PFSK-1 (cell line): ENCODE measurements around the gene LDLRAD4.

ENCODE experiments used
- FOXP2 ChIP-seq: optimal IDR thresholded peaks from 2 replicates; pipeline ENCODE3; 2011; ENCODE audit warnings: borderline replicate concordance, control low read depth, inconsistent platforms; ENCODE audit not compliant: insufficient read depth; ENCODE audit errors: extremely low read length, extremely low read depth
- POLR2AphosphoS5 ChIP-seq: IDR thresholded peaks from 2 replicates; pipeline ENCODE4 v1.6.1; 2012; ENCODE audit warnings: low read depth, mild to moderate bottlenecking, control low read depth, low read length, moderate library complexity
- REST ChIP-seq, 2 experiments: IDR thresholded peaks; 2 replicates each; pipeline versions ENCODE4 v1.6.1 to v1.8.0; 2011 to 2012; ENCODE audit warnings: low read depth in 2 of 2, low read length in 2 of 2, control low read depth in 1 of 2, inconsistent platforms in 1 of 2, mild to moderate bottlenecking in 1 of 2, moderate library complexity in 1 of 2; ENCODE audit not compliant: insufficient read depth in 1 of 2
- SIN3A ChIP-seq: IDR thresholded peaks from 2 replicates; pipeline ENCODE4 v1.6.1; 2012; ENCODE audit warnings: mild to moderate bottlenecking, low read length, moderate library complexity, borderline replicate concordance; ENCODE audit not compliant: insufficient read depth
- TAF1 ChIP-seq: IDR thresholded peaks from 2 replicates; pipeline ENCODE4 v1.6.1; 2012; ENCODE audit warnings: low read length, control low read depth, borderline replicate concordance; ENCODE audit not compliant: insufficient read depth

LDLRAD4 gene

GRCh38 chr18:13543144-13543543, 324.6 kb downstream of the LDLRAD4 start:
- TF ChIP-seq REST (IDR thresholded peaks at IDR 0.05; ENCODE audit: insufficient read depth in 1 of 2, low read depth in 2 of 2, low read length in 2 of 2) (no peak), FOXP2 (no peak), SIN3A (no peak), TAF1 (no peak), POLR2AphosphoS5 (no peak)

GRCh38 chr18:13543811-13544732, 325.5 kb downstream of the LDLRAD4 start:
- TF ChIP-seq SIN3A = no peak
- TF ChIP-seq REST (IDR thresholded peaks at IDR 0.05; ENCODE audit: insufficient read depth in 1 of 2, low read depth in 2 of 2, low read length in 2 of 2) = no peak
- TF ChIP-seq POLR2AphosphoS5 = no peak
- TF ChIP-seq FOXP2 = no peak
- TF ChIP-seq TAF1 = no peak

- no peak for TF ChIP-seq SIN3A
- TF ChIP-seq FOXP2 = no peak
- TF ChIP-seq TAF1 = no peak
- no peak for TF ChIP-seq REST (IDR thresholded peaks at IDR 0.05; ENCODE audit: insufficient read depth in 1 of 2, low read depth in 2 of 2, low read length in 2 of 2)
- no peak for TF ChIP-seq POLR2AphosphoS5
Measured at GRCh38 chr18:13544953-13545352, 326.4 kb downstream of the LDLRAD4 start.

- TF ChIP-seq FOXP2 (no peak), REST (IDR thresholded peaks at IDR 0.05; ENCODE audit: insufficient read depth in 1 of 2, low read depth in 2 of 2, low read length in 2 of 2) (no peak), POLR2AphosphoS5 (no peak), SIN3A (no peak), TAF1 (no peak)
Measured at GRCh38 chr18:13545514-13545913, 327.0 kb downstream of the LDLRAD4 start.
